HS-5 (cell line): Measurements from ENCODE around the gene CNTNAP5.

Experiments used
- DNase-seq: peaks from one replicate; pipeline ENCODE4 v3.0.0-alpha.2; 2012; ENCODE audit warnings: low read depth

CNTNAP5 gene

DNA sequence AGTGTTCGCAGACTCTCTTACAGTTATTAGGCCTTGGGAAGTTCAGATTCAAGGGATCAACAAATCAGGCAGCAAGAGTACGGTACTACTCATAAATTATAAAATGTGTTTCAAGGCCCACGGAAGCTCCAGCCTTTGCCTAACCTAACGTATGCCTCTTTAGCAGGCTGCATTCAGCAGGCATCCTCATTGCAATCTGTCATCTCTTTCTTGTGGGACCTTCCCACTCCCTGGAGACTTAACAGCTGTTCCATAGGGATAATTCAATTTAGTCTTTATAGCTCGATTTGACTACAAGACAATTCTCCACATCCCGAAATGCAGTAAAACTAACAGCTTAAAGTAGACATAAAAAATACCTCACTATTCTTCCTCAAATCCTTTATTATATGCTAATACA is 453.7 kb downstream of the CNTNAP5 start:
- DNase-seq = no peak

DNA sequence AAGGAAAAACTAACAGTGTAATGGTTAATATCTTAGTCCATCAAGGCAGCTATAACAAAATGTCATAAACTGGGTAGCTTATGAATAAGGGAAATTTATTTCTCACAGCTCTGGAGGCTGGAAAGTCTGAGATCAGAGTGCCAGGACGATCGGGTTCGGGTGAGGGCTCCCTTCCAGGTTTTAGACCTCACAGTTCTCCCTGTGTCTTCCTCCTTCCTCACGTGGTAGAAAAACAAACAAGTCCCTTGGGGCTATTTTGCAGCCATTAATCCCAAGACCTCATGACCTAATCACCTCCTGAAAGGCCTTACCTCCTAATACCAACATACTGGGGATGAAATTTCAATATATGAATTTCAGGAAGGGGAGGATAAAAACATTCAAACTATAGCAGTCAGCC is 455.9 kb downstream of the CNTNAP5 start:
- no peak for DNase-seq

DNA sequence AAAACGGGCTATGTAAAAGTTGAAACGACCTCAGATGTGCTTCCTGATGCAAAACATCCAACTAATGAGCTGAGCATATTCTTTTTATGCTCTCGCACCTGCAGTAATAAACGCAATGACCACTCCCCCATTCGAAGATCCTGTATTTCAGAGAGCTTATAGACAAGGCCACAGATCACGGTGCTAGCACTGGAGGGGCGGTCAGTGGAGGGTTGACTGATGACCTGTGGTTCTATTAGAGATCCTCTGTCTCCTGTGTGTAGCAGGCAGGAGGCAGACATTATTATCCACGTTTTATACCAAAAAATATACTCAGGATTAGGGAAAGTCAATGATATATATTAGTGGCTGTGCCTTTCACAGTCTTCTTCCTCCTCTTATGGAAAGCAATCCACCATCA is 457.0 kb downstream of the CNTNAP5 start:
- no peak for DNase-seq

DNA sequence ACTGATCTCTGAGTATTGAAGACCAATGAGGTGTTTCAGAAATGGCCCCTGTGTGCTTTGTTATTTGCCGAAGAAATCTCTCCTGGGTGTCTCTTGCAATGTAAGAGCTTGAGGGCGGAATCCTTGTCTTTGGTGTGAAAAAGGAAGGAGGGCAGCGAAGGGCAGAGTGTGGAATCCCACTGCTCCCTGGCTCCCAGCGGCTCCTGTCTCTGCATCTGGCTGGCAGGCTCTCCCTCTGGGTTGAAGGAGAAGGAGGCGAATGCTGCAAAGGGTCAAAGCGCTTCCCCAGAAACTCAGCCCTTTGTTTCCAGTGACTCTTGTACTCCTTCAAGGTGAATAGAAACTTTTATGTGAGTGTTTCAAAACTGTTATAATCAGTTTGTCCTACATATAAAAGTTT is 457.5 kb downstream of the CNTNAP5 start:
- DNase-seq = no peak

DNA sequence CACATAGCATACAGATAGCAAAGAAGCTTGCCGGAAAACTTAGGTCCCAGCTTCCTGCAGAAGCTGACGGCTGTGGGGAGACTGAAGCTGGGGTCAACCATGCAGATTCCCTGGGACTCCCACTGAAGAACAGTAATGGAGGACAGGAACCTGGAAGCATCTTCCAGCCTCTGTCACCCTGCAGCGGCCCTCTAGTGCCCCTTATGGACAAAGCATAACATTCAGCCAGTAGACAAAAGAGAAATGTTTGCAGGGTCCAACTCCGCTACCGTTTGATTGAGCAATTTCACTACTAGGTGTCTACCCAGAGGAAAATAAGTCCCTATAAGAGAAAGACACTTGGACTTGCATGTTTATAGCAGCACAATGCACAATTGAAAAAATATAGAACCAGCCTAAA is 460.6 kb downstream of the CNTNAP5 start:
- DNase-seq = no peak

DNA sequence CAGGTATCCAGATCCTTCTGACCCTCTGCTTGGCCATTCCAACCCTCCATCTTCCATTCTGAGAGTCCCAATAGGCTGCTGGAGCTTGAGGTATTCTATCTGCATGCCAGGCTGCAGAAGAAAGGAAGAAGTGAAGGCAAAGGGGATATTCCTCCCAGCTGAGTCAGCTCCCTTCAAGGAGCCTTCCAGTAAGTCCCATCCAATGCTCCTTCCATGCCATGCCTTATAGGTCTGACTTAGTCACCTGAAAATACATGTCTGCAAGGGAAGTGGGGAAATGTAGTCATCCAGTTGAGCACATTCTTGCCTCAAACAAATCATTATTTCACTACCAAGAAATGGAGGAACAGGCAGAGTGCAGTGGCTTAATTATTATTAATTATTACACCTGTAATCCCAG is 464.6 kb downstream of the CNTNAP5 start:
- no peak for DNase-seq

DNA sequence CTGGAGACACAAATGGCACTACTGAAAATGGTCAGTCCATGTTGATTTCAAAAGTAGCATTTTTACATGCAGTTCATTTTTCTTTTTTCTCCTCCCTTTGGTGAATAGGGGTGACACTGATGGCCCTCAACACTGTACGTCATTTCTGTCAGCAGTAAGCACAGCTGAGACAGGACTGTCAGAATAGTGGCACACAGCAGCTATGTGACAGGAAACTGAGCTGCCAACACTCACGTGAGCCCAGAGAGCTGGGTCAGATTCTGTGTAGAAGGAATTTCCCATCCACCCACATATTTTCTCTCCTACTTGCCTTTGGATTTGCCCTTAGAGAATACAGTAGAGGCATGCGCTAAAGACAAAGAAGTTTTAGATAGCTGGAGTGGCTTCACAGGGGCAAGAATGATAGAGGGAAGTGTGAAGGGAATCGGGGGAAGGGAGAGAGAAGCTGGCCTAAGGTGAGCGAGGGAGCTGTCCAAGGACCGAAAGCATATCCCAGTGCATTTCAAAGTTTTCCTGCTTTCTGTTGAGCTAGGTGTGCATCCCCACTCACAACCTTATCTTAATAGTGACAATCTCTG is 476.6 kb downstream of the CNTNAP5 start:
- DNase-seq = no peak

DNA sequence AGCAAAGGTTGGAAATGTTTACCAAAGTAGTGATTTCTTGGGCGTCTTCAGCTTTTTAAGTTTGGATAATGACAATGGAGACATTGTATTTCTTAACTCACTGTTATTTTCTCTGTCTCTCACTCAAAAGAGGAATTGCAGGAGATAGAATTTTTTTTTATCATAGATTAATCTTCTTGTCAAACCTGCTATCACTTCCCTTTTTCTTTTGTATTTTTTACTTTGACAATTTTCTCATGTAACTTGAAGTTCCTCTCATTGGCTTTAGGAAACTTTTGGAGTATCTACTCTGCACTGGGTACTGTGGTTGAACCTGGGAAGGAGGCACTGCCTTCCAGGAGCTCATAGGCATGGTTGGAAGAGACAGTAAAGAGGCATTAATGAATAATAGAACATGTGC is 489.1 kb downstream of the CNTNAP5 start:
- no peak for DNase-seq

DNA sequence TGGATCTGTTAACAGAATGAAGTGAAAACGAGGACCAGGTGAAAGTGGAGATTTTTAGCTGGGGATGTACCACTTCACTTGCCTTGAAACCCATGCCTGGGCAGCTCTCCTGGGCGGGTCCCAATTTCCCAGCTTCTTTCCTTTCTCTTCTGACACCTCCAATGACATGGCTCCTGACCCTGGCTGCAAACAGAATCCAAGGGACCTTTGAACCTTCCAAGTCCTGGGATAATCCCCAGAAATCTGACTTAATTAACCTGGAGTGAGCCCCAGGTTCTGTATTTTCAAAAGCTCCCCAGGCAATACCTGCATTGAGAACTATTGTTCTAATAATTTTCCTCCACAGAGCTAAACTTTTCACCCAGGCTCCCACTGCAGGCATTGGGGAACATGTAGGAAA is 495.9 kb downstream of the CNTNAP5 start:
- DNase-seq = no peak

DNA sequence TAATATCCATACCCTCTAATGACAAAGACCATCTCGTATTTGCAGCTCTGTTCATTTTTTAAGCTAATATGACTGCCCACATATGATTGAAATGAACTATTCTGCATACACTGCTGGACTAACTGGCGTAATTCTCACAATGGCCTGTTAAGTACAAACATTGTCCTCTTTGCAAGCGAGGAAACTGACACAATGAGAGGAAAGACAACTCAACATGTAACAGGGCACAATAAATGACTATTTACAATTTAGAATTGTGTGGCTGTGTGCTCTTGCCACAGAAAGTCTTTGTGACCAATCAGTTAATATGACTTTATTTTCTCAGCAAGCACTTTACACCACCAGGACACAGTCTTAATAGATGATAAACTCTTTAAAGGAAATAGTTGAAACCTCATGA is 498.0 kb downstream of the CNTNAP5 start:
- no peak for DNase-seq

DNA sequence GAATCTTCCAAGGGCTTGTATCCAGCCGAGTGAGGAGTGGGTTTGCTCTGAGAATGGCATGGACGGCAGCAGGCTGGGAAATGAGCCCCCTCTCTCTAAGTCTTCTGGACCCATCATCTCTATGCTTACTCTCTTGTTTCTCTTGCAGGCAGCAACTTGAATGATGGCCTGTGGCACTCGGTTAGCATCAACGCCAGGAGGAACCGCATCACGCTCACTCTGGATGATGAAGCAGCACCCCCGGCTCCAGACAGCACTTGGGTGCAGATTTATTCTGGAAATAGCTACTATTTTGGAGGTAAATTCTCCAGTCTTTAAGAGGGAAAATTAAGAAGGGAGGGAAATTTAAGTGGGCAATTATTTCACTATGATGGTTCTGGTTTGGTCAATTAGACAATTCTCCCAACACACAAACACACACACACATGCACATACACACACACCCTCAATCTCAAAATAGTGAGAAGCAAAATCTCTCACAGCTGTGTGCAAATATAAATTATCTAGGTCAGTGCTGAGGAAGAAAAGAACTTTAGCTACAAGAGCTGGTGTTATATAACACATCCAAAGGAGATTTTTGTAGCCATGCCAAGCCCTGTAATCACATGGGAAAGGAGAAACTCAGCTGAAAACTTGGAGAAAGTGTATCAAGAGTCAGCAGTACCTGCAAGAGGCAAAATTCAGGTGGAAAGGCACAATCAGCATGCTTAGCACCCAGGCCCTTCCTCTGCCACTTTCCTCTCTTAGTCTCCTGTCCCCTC is 499.2 kb downstream of the CNTNAP5 start:
- DNase-seq = no peak

DNA sequence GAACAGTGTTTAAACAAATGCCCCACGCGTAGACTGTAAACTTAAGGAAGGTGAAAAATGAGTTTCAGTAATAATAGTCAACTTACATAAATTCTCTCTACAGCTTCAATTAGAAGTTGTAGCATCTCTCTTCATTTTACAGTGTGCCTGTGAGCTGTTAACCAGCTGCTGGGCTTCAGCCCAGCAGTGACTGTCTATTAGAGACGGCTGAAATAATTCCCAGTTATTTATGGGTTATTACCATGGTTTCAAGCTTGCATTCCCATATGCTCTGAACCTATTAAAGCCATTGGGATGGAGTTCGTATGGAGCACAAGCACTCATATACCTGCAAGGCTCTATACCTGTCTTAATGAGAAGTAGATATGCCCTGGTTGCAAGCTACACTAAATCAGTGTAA is 501.1 kb downstream of the CNTNAP5 start:
- DNase-seq = no peak

DNA sequence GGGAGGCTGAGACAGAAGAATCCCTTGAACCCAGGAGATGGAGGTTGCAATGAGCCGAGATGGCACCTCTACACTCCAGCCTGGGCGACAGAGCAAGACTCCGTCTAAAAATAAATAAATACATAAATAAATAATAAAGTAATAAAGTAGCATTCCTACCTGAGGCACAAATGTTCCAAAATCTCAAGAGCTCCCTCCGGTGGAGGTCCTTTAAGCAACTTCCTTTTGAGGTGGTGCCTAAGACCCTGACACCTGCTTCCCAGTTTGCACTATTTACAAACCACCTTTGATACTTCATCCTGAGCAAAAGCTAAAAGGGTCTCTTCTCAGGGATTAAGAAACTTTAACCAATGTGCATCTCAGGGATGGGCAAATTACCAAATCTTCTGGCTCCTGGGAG is 505.1 kb downstream of the CNTNAP5 start:
- DNase-seq = no peak

DNA sequence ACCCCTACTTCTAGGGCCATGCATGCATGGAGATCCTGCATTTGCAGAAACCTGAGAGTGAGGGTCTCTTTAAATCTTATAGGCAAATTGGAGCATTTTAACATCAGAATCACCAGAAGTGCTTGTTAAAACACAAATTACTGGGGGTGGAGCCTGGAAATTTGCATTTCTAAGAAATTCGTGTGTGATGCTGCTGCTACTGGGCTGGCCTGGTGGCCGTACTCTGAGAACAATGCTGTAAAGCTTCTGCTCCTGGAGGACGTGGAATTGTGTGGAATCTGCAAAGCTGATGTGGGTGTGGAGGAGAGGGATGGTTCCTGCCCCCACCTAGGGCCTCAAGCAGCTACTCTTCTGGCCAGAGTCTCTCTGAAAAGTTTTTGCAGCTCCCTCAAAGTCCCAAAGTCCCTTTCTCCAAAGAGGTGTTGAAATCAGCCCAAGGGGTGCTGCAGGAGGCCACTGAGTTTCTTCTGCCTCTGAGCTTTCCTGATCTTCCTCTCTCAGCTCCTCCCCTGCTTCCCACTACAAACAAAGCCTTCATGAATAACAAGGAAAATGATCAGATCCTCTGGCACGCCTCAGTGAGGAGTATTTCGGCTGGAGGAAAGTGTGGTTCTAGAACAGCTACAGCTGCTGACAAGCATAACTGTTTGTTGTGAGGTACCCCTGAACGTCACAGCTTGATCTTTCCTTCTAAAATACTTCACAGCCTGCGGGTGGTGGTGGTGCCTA is 508.3 kb downstream of the CNTNAP5 start:
- no peak for DNase-seq

DNA sequence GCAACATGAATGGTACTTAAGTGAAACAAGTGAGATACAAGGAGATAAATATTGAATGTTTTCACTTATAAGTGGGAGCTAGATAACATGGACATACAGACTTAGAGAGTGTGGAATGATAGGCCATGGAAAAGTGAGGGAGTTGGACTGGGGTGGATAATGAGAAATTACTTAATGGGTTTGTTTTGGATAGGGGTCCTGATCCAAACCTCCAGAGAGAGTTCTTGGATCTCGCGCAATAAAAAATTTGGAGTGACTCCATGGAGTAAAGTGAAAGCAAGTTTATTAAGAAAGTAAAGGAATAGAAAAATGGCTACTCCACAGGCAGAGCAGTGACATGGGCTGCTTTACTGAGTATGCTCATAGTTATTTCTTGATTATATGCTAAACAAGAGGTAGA is 508.9 kb downstream of the CNTNAP5 start:
- no peak for DNase-seq

DNA sequence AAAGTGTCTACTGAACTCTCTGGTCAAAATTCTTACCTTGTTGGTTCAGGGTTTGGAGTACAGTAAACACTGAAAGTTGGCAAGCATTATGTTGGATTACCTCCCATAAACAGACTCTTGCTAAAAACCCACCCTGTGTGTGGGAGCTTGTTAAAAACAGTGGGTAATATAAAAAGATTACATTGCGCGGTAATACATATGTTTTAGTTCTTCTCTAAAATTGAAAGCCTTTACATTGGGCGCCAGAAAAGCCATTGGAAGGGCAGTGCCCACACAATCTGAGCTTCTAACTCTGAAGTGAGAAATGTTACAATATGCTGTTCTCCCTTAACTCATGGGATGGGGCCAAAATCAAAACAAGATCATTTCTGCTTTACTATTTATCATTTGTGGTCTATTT is 510.7 kb downstream of the CNTNAP5 start:
- no peak for DNase-seq

DNA sequence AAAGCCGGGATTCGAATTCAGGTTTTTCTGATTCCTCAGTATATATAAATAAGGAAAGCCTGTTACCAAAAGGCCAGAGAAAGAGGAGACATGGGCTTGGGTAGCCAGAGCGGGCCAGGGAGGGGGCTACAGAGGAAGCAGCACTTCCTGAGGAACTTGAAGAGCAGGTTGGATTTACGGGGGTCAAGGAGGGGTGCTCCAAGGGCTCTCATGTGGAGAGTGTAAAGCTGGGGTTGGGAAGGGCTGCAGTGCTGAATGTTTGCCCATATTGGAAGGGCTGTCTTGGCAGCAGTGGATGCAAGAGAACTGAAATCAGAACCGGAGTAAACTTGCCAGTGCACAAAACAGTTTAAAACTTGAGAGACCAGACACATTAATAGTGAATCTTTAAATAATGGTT is 511.5 kb downstream of the CNTNAP5 start:
- no peak for DNase-seq

DNA sequence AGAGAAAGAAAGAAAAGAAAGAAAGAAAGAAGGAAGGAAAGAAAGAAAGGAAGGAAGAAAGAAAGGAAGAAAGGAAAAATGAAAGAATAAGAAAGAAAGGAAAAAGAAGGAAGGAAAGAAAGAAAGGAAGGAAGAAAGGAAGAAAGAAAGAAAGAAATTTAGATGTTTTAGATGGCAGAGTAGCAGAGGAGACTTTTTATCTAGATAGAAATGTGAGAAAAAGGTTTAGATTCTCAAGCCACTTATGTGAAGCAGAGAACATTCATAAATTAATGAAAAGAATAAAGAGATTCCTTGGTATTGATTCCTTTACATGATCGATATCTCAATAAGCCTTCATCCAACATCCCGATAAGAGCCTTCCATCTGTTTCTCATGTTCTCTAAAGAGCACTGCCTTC is 513.5 kb downstream of the CNTNAP5 start:
- DNase-seq = no peak

DNA sequence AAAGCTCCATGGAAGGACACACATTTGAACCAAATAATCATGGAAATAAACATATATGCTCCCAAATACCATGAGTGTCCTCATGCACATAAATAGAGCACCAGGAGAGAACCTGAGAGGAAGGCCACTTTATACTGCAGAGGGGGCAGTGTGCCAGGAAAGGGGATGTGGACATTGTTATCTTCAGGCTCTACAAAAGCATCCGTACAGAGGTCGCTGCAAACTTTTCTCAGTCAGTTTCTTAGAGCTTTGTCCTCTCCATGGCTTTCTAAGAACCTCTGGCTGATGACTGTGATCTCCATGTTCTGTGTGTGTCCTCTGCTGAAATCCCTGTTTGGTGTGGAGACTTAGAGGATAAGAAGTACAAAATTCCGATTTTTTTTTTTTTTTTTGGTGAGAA is 515.7 kb downstream of the CNTNAP5 start:
- no peak for DNase-seq

DNA sequence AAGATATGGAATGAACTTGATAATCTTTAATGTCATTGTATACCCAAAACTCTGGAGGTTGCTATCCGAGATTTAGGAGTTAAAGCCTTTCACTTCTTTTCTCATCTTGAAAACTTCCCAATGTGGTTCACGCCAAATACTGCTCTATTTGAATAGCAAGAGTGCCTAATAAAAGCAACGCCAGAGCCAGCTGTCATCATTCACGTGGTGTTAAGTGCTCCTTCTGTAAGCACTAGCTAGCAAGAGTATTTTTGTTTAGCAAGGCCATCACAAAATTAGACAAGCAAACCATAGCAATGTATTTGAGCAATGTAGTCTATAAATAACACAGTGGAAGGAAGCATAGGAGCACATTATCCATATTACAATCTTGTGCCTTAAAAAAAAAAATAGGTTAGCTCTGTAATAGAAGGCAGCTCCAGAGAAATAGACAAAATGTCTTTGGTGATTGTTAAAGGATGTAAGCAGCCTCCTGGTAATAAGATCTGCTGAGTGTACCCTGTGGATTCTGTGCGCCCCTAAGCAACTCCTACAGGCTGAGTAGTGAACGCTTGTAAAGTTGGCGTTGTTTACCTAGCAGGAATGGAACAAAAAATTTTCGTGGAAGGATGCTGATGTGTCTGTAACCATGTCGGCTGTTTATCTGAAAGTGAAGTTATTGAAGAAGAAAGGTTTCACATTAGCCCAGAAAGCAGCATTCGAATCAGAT is 518.0 kb downstream of the CNTNAP5 start:
- DNase-seq = no peak

DNA sequence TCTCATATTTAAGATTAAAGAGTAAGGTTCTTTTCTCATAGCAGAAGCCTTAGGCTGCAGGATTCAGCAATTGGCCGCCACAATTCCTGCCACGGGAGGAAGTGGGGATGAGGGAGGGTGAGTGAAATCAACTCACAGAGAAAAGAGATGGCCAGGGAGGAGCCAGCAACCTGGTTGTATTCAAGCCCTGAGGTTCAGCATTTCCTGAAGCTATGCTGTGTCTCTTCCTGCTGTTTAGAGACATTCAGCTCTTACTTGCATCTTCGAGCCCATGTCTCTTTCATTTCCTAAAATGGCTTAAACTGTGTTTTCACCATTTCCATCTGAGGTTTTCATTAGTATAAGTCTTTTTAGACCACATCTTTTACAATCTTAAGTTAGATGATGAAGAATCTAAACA is 522.6 kb downstream of the CNTNAP5 start:
- no peak for DNase-seq

DNA sequence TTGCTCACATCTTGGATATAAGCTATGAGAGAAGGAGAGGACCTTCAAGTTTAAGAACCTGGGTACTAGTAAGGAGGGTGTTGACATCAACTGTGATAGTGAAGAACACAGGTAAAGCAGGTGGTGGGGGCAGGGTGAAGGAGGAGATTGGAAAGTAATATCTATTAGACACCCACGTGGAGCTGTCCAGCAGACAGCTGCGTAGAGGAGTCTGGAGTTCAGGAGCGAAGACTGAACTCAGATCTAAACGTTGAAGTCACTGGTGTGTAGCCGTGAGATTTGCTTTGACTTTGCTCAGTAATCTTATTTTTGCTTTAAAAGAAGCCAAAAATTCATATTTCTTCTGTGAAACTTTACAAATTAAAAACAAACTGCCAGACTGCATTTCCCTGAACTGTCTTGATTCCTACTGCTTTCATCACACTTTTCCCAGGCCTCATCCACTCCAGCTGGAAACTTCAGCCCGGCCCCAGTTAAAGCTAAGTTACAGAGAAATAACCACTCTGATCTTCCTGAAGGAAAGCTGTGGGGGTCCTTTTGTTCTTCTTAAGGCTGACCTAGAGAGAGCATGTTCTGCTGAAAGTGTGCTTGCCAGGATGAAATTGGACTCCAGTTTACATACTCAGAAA is 533.3 kb downstream of the CNTNAP5 start:
- no peak for DNase-seq
